ENCODE results near the gene ATP2B2. TPM values are rescaled to one million over a fixed set of nuclear protein-coding genes. Genes with fewer than 3 reads are reported as not detected.

ATP2B2 gene
- total and polyA plus RNA-seq, 2 donors (not counting 1 experiment from before 2014, with no cell fraction given): not detected

DNA sequence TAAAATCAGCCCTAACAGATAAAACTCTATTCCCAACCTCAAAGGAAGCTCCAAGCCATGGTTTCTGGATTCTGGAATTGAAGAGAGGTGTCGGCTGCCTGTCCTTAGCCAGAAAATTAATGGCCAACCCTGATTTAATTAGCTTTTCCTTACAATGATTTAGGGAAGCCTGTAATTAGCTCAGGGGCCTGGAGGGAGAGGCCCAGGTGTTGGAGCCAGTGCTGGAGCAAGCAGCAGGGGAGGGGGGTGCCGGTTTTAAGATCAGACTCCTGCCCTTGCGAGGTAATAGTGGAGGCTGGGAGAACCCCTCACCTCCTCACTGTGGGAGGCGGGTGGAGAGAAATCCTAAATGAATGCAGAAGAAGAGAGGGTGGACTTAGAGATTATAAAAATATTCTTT lies 14.7 kb upstream of the ATP2B2 start:
- no peaks in the 10 kb centered on the region for H3K9me3 Mint-ChIP-seq (ENCODE audit: insufficient read depth)
- peaks cover 0 to 24% (median 5%) of the 10 kb centered on the region in 4 experiments for H3K27me3 ChIP-seq (replicated peaks in 1 of 4; ENCODE audit: control extremely low read depth in 1 of 4, control insufficient read depth in 3 of 4, insufficient read depth in 4 of 4, low read length in 3 of 4)

DNA sequence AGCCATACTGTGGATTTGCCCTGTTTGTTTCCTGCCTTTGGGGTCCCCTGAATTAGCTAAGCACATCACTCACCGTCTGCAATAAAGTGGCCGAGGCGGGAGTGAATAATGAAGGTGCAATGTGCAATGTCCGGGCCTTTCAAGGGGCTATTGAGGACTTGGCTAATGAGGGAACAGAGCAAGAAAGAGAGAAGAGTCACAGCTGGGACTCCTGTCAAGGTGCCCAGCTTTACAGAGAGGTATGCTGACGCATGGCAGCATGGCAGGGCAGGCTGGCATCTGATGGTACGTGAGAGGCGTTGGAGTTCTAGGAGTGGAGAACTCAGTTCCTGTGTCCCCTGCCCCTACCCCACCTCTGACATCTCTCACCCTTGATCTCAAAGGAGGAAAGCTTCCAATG lies 13.8 kb upstream of the ATP2B2 start:
- no peak for ATAC-seq (ENCODE audit: low read depth)
- CTCF ChIA-PET: interaction anchor here (2.2 kb wide), 1 partner anchor 175 kb away, joined by 6 read pairs; no protein-coding TSS in a partner anchor
- Mint-ChIP-seq H3K27me3 (peaks cover 35% of the 10 kb centered on the region), H3K27ac (no peak overlapping the region), H3K4me1 (peaks cover 14% of the 10 kb centered on the region), H3K4me3 (no peak overlapping the region), H3K9me3 (ENCODE audit: insufficient read depth) (no peaks in the 10 kb centered on the region)
- H3K27me3 ChIP-seq (replicated peaks in 1 of 4; ENCODE audit: control extremely low read depth in 1 of 4, control insufficient read depth in 3 of 4, insufficient read depth in 4 of 4, low read length in 3 of 4): peaks cover 0 to 19% (median 3%) of the 10 kb centered on the region in 4 experiments
- H3K4me2 ChIP-seq (replicated peaks; ENCODE audit: low read depth, low read length, poor library complexity, severe bottlenecking): no peak overlapping the region
- TF ChIP-seq, protein P1, sequence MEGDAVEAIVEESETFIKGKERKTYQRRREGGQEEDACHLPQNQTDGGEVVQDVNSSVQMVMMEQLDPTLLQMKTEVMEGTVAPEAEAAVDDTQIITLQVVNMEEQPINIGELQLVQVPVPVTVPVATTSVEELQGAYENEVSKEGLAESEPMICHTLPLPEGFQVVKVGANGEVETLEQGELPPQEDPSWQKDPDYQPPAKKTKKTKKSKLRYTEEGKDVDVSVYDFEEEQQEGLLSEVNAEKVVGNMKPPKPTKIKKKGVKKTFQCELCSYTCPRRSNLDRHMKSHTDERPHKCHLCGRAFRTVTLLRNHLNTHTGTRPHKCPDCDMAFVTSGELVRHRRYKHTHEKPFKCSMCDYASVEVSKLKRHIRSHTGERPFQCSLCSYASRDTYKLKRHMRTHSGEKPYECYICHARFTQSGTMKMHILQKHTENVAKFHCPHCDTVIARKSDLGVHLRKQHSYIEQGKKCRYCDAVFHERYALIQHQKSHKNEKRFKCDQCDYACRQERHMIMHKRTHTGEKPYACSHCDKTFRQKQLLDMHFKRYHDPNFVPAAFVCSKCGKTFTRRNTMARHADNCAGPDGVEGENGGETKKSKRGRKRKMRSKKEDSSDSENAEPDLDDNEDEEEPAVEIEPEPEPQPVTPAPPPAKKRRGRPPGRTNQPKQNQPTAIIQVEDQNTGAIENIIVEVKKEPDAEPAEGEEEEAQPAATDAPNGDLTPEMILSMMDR (IDR thresholded peaks at IDR 0.05): no peak
- no peak for TF ChIP-seq EZH2 (IDR thresholded peaks at IDR 0.05; ENCODE audit: borderline replicate concordance, insufficient read depth, low read depth, low read length, poor library complexity, severe bottlenecking)
- H2AFZ ChIP-seq (ENCODE audit: insufficient read depth, low read depth, low read length, poor library complexity, severe bottlenecking): no peak overlapping the region
- DNase-seq: no peak
- no peaks in the 10 kb centered on the region for H3K36me3 ChIP-seq (replicated peaks in 1 of 2; ENCODE audit: control extremely low read depth in 1 of 2, control insufficient read depth in 1 of 2, extremely low read depth in 1 of 2, insufficient read depth in 2 of 2, low read length in 1 of 2)
- H3K79me2 ChIP-seq (ENCODE audit: control insufficient read depth, insufficient read depth, low read length): no peaks in the 10 kb centered on the region
- H3K9me3 ChIP-seq (ENCODE audit: control extremely low read depth in 1 of 3, control insufficient read depth in 2 of 3, insufficient read depth in 1 of 3, low read length in 2 of 3): no peaks in the 10 kb centered on the region
- WGBS (ENCODE audit: insufficient coverage): 81% methylated on average over 4 of the region's 7 CpGs
- H3K4me3 ChIP-seq (ENCODE audit: control extremely low read depth in 1 of 5, extremely low read depth in 1 of 5, insufficient read depth in 1 of 5, low read depth in 2 of 5, low read length in 4 of 5): no peak overlapping the region
- H3K4me1 ChIP-seq (ENCODE audit: control insufficient read depth in 2 of 2, insufficient read depth in 2 of 2, low read length in 2 of 2): peaks cover 0 to 8% of the 10 kb centered on the region in 2 donors
- POLR2A ChIA-PET: no interaction called here
- H3K27ac ChIP-seq (ENCODE audit: low read length in 2 of 2): no peak overlapping the region
- intact Hi-C loops (cut with micrococcal nuclease): no loop called here
- no peaks in the 10 kb centered on the region for H4K20me1 ChIP-seq (ENCODE audit: control insufficient read depth, insufficient read depth, low read length, poor library complexity, severe bottlenecking)
- H3K9ac ChIP-seq (ENCODE audit: low read length): no peak overlapping the region

More for the DNA sequence above, 14.7 kb upstream of the ATP2B2 start:
- intact Hi-C loops (cut with micrococcal nuclease): no loop called here
- H3K27me3 Mint-ChIP-seq: peaks cover 42% of the 10 kb centered on the region
- H3K4me2 ChIP-seq (replicated peaks; ENCODE audit: low read depth, low read length, poor library complexity, severe bottlenecking): no peak overlapping the region
- H3K4me1 ChIP-seq (ENCODE audit: control insufficient read depth in 2 of 2, insufficient read depth in 2 of 2, low read length in 2 of 2): peaks cover 0 to 8% of the 10 kb centered on the region in 2 donors
- TF ChIP-seq EZH2 (IDR thresholded peaks at IDR 0.05; ENCODE audit: borderline replicate concordance, insufficient read depth, low read depth, low read length, poor library complexity, severe bottlenecking): no peak
- TF ChIP-seq, protein P1 (IDR thresholded peaks at IDR 0.05): no peak
- no peak overlapping the region for H3K4me3 ChIP-seq (ENCODE audit: control extremely low read depth in 1 of 5, extremely low read depth in 1 of 5, insufficient read depth in 1 of 5, low read depth in 2 of 5, low read length in 4 of 5)
- CTCF ChIA-PET: interaction anchor here (0.7 to 2.2 kb wide), 2 partner anchors 7 to 176 kb away, joined by 4 to 6 read pairs; no protein-coding TSS in a partner anchor
- WGBS (ENCODE audit: insufficient coverage): no CpG with 5 or more reads among the region's 4 CpGs
- ATAC-seq (ENCODE audit: low read depth) (no peak), DNase-seq (no peak)
- H3K79me2 ChIP-seq (ENCODE audit: control insufficient read depth, insufficient read depth, low read length): no peaks in the 10 kb centered on the region
- H2AFZ ChIP-seq (ENCODE audit: insufficient read depth, low read depth, low read length, poor library complexity, severe bottlenecking): no peak overlapping the region
- H3K27ac ChIP-seq (ENCODE audit: low read length in 2 of 2): no peak overlapping the region
- no peak overlapping the region for H3K4me3 Mint-ChIP-seq
- H3K4me1 Mint-ChIP-seq: peaks cover 14% of the 10 kb centered on the region
- no peak overlapping the region for H3K9ac ChIP-seq (ENCODE audit: low read length)
- no peaks in the 10 kb centered on the region for H4K20me1 ChIP-seq (ENCODE audit: control insufficient read depth, insufficient read depth, low read length, poor library complexity, severe bottlenecking)
- H3K36me3 ChIP-seq (replicated peaks in 1 of 2; ENCODE audit: control extremely low read depth in 1 of 2, control insufficient read depth in 1 of 2, extremely low read depth in 1 of 2, insufficient read depth in 2 of 2, low read length in 1 of 2): no peaks in the 10 kb centered on the region
- H3K27ac Mint-ChIP-seq: no peak overlapping the region
- H3K9me3 ChIP-seq (ENCODE audit: control extremely low read depth in 1 of 3, control insufficient read depth in 2 of 3, insufficient read depth in 1 of 3, low read length in 2 of 3): no peaks in the 10 kb centered on the region
- POLR2A ChIA-PET: no interaction called here

All from B cell (primary cell).